ENCODE results near the gene PLOD1.

DNA sequence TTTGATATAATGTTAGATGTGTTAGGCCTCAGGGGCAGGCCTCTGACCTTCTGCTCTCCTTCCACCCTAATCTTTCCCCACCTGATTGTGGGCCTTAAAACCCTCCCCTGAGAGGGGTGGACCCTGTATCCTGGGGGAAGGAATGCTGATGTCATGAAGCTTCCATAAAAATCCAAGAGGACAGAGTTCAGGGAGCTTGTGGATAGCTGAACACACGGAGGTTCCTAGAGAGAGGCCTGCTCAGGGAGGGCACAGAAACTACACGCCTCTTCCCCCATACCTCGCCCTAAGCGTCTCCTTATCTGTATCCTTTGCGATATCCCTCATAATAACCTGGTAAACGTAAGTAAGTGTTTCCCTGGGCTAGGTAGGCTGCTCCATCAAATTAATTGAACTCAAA is 50.1 kb downstream of the PLOD1 start:
- no peak for TF ChIP-seq ZC3H11A (IDR thresholded peaks at IDR 0.05)
- TF ChIP-seq MAX (IDR thresholded peaks at IDR 0.05), result no peak
- TF ChIP-seq CTCF (IDR thresholded peaks at IDR 0.05), result no peak
- TF ChIP-seq CEBPB (IDR thresholded peaks at IDR 0.05), result no peak
- TF ChIP-seq CHD2 (IDR thresholded peaks at IDR 0.05; ENCODE audit: low read length, partially characterized antibody), result no peak
- TF ChIP-seq ZFP36 (IDR thresholded peaks at IDR 0.05; ENCODE audit: borderline replicate concordance, partially characterized antibody), result no peak
- no peak for TF ChIP-seq MYC (IDR thresholded peaks at IDR 0.05; ENCODE audit: borderline replicate concordance, low read length)
- TF ChIP-seq EP300 (IDR thresholded peaks at IDR 0.05), result no peak
- TF ChIP-seq NR3C1 (IDR thresholded peaks at IDR 0.05), result no peak
- TF ChIP-seq JUNB (IDR thresholded peaks at IDR 0.05), result no peak
- TF ChIP-seq RFX5 (IDR thresholded peaks at IDR 0.05), result no peak
- no peak for TF ChIP-seq POLR2AphosphoS2 (conservative IDR thresholded peaks at IDR 0.05; ENCODE audit: low read length)

Measured in A549 (cell line).